HG03097 (cell line): ENCODE results near the gene SLC18A2.
"Not testable (repeated sequence)": the region's sequence is repeated elsewhere in the genome, so short reads cannot be mapped to it uniquely, and the experiment has no call there.

Source experiments
- ATAC-seq: cut with Tn5 transposase; IDR thresholded peaks from one replicate; pipeline ENCODE4 v1.9.1; 2021; ENCODE audit not compliant: unreplicated experiment, low FRiP score

The SLC18A2 gene

GRCh38 chr10:117303451-117303850 lies 62.5 kb downstream of the SLC18A2 start:
- not testable (repeated sequence) for ATAC-seq

DNA sequence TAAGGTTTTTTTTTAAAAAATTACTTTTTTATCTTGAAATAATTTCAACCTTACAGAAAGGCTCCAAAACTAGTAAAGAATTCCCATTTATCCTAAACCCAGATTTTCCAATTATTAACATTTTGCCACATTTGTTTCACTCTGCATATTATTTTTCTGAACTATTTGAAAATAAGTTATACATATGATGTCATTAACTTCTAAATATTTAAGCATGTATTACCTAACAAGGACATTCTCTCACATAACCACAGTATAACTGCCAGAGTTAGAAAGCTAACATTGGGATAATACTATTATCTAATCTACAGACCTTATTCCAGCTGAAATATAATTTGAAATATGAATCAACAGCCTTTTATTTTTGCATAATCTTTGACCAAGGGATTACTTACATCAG lies 65.8 kb downstream of the SLC18A2 start:
- no peak for ATAC-seq

- ATAC-seq = no peak
These were observed 70.3 kb downstream of the SLC18A2 start for GRCh38 chr10:117311261-117311660.

GRCh38 chr10:117312430-117312829 lies 71.5 kb downstream of the SLC18A2 start:
- ATAC-seq = no peak

DNA sequence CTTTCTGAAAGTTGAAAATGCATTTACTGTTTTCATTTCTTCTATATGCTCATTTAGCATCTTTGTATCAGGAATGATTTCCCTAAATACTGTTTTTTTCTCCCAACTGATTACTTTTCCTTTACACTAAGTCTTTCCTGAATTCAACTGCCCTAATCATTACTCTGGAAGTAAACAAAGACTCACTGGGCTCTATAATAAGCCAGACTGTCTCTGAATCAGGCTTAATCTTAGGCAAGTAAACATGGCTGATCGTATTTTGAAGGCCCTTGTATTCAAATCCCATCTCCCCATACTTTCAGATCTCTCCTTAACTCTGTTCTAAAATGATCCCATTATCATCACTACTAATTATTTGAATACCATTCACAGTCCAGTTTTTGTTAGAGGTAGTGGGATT lies 72.7 kb downstream of the SLC18A2 start:
- ATAC-seq = no peak

- ATAC-seq = no peak
These were observed 75.8 kb downstream of the SLC18A2 start for GRCh38 chr10:117316701-117317100.

GRCh38 chr10:117318909-117319308 lies 78.0 kb downstream of the SLC18A2 start:
- no peak for ATAC-seq

DNA sequence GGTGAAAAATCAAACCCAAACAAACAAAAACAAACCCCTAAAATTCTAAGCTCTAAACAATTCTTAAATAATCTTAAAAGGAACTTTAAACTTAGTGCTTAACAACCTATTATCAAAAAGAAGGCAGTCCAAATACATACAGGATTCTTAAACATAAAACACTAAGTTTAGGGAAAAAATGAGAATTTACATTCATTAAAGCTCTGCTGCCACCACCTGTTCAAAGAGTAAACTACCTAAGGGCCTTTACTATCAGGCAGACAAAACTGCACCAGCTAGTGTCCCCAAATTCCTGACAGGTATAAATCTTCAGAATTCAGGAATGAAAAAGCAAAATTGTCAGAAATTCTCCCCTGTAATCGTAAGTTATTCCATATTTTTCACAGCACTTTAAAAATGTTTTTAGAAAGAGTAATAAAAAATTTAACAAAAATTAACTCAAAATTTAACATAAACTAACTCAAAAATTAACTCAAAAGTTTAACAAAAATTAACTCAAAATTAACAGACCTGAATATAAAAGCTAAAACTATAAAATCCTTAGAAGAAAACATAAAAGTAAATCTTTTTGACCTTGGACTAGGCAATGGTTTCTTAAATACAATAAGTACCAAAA lies 79.2 kb downstream of the SLC18A2 start:
- ATAC-seq = no peak

- no peak for ATAC-seq
These were observed 81.3 kb downstream of the SLC18A2 start for GRCh38 chr10:117322260-117322659.

DNA sequence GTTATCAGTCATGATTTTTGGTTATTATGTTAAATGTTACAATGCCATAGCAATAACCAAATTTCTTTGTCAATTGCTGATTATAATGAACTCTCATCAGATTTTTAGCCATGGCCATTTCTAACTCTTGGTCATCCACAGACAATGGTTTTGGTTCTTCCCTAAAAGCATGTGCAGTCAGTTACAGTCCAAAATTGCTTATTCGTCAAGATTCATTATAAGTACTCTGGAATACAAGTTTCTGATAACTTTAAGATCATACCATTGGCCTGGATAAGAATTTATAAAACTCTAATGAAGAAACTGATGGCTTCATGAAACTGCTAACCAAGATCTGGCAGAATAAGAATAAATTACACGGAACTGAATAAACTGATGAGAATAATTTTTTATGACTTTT lies 83.5 kb downstream of the SLC18A2 start:
- no peak for ATAC-seq

GRCh38 chr10:117327262-117327661 lies 86.3 kb downstream of the SLC18A2 start:
- ATAC-seq = no peak
